Mucosa of stomach (tissue), 1 donor: ENCODE data around the gene TBL1XR1.

ENCODE experiments used
- H3K27me3 ChIP-seq: one replicate; pipeline ENCODE4 v1.7.0; 2013; ENCODE audit warnings: mild to moderate bottlenecking, low read length; ENCODE audit not compliant: control insufficient read depth, insufficient read depth
- H3K36me3 ChIP-seq: one replicate; pipeline ENCODE4 v1.7.0; 2013; ENCODE audit warnings: low read length; ENCODE audit not compliant: control insufficient read depth, insufficient read depth
- H3K4me1 ChIP-seq: one replicate; pipeline ENCODE4 v1.7.0; 2013; ENCODE audit warnings: mild to moderate bottlenecking, low read length; ENCODE audit not compliant: control insufficient read depth, insufficient read depth
- H3K4me3 ChIP-seq: one replicate; pipeline ENCODE4 v1.7.0; 2013; ENCODE audit warnings: low read length
- H3K9ac ChIP-seq: one replicate; pipeline ENCODE4 v1.7.0; 2013; ENCODE audit warnings: mild to moderate bottlenecking, low read length, moderate library complexity
- H3K9me3 ChIP-seq: one replicate; pipeline ENCODE4 v1.7.0; 2013; ENCODE audit warnings: mild to moderate bottlenecking, low read length, moderate library complexity; ENCODE audit not compliant: control insufficient read depth
- donor health status: Pancreatic carcinoma.

The TBL1XR1 gene

DNA sequence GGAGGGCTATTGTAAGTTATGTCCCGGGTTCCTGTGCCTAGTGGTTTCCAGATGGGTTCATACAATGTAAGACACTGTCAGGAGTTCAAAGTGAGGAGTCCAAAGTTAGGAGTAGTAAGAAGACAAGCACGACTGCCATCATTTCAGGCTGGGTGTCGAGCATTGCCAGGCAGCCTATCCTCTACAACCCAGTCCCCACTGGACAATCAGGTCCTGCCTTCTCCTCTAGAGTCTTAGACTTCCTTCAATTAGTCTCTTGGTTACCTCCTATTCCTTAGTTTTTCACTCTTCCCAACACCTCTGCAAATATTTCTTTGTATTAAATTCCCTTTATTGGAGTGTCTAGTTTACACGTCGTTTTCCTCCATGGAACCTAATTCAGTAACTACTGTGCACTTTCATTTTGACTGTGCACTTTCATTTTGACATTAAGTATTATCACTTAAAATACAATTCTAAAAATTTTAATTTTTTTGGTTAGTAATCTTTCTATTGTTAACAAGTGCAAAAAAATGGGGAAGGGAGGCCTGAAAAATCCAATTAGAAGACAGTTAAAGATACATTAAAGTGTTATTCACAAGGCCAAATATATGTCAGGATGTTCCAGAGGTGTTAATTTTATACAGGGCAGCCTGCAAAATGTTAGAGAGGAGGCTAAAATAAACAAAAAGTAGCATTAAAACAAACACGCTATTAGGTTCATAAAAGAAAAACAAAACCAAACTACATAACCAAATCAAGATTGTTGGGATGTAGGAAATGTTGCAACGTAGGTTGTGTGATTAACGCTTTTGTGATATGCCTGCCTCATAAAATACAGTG is 155.3 kb downstream of the TBL1XR1 start:
- H3K9ac ChIP-seq = no peak overlapping the region
- no peaks in the 10 kb centered on the region for H3K9me3 ChIP-seq
- H3K4me3 ChIP-seq = no peak overlapping the region
- H3K27me3 ChIP-seq = no peaks in the 10 kb centered on the region
- H3K4me1 ChIP-seq = peaks cover 8% of the 10 kb centered on the region
- H3K36me3 ChIP-seq = no peaks in the 10 kb centered on the region

DNA sequence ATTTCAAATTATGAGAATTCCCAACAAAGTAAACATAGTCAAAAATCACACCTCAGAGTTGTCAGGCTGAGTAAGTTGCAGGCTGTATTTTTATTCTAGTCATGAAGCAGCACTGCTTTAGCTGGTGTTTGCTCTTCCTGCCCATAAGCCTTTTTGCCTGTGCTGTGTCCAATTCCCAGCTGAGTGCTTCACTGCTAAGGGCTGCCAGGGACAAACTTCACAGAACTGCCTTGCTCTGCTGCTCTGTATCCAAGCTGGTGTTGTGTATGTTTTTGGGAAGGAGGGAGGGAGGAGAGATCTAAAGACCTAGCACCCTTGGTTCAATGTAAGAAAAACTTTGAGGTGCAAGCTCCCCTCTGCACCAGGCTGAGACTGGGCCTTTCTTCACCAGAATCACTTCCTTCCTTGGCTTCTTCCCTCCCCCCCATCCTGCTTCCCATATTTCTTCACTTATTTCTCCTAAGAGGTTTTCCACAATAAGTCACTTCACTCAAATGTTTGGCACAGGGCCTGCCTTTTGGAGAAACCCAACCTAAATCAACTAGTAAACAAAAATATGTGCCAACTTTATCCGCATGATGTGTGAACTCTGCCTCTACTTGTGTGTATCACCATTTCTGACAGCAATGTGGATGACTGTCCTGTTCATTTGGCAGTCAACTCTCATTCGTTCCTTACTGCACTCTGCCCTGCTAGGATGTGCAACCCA is 156.1 kb downstream of the TBL1XR1 start:
- H3K27me3 ChIP-seq = no peaks in the 10 kb centered on the region
- H3K36me3 ChIP-seq = no peaks in the 10 kb centered on the region
- H3K9me3 ChIP-seq = no peaks in the 10 kb centered on the region
- peaks cover 8% of the 10 kb centered on the region for H3K4me1 ChIP-seq
- H3K9ac ChIP-seq = no peak overlapping the region
- no peak overlapping the region for H3K4me3 ChIP-seq

DNA sequence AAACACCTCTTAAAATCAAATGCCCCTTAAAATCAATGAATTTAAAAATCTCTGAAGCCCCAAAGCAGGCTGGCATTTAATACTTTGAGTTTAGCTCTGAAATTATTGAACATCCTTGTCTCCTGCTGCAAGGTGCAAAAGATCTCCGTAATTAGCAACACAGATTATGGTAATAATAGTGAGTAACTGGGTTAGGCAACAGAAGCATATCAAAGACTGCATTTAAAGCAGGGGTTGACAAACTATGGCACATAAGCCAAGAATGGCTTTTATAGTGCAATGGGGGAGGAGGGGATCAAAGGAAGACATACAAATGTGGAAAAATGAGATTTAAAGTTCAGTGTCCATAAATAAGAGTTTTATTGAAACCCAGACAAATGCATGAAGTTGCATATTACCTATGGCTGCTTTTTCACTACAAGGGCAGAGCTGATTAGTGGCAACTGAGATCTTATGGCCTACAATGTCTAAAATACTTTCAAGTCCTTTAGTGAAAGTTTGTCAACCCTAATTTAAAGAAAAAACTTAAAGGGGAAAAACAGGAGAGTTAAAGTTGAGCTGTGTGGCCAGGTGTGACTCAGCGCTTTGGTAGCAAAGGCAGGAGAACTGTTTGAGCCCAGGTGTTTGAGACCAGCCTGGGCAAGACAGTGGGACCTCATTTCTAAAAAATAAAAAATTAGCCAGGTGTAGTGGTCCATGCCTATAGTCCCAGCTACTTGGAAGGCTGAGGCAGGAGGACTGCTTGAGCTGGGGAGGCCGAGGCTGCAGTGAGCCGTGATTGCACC is 157.6 kb downstream of the TBL1XR1 start:
- Histone ChIP-seq H3K4me3 (no peak overlapping the region), H3K27me3 (no peaks in the 10 kb centered on the region), H3K9me3 (no peaks in the 10 kb centered on the region), H3K9ac (no peak overlapping the region), H3K4me1 (peaks cover 13% of the 10 kb centered on the region), H3K36me3 (no peaks in the 10 kb centered on the region)

DNA sequence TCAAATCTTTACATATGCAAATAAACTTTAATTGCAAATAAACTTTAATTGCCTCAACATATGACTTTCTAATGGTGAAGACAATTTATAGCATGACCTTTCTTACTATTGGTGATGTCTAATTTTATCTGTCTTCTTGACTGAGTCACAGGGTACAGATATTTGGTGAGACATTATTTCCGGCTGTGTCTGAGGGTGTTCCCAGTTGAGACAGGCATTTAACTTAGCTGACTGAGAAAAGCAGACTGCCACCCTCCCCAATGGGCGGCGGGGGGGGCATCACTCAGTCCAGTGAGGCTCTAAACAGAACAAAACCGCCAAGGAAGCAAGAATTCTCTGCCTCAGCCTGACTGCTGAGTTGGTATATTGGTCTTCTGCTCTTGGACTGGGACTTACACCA is 160.0 kb downstream of the TBL1XR1 start:
- H3K27me3 ChIP-seq = no peaks in the 10 kb centered on the region
- H3K4me1 ChIP-seq = peaks cover 13% of the 10 kb centered on the region
- H3K9me3 ChIP-seq = no peaks in the 10 kb centered on the region
- H3K9ac ChIP-seq = no peak overlapping the region
- peaks cover 3% of the 10 kb centered on the region for H3K36me3 ChIP-seq
- no peak overlapping the region for H3K4me3 ChIP-seq

DNA sequence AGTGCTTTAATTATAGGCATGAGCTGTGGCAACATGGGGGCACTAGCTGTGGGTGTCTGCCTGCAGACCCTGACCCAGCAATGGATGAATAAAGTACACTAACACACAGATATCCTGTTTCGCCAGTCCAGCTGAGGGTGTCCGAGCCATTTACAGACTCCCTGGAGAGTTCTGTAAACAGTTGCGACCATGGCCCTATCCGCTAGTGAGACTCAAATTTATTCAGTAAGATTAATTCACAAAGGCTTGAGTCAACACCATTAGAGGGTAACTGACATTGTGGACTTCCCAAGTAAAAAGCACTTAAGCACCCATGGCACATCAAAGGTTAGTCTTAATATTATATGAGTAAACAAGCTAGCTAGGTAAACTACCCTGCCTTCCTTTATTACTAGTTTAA is 161.6 kb downstream of the TBL1XR1 start:
- Histone ChIP-seq H3K9me3 (no peaks in the 10 kb centered on the region), H3K9ac (no peak overlapping the region), H3K27me3 (no peaks in the 10 kb centered on the region), H3K4me3 (no peak overlapping the region), H3K36me3 (peaks cover 3% of the 10 kb centered on the region), H3K4me1 (peaks cover 5% of the 10 kb centered on the region)

DNA sequence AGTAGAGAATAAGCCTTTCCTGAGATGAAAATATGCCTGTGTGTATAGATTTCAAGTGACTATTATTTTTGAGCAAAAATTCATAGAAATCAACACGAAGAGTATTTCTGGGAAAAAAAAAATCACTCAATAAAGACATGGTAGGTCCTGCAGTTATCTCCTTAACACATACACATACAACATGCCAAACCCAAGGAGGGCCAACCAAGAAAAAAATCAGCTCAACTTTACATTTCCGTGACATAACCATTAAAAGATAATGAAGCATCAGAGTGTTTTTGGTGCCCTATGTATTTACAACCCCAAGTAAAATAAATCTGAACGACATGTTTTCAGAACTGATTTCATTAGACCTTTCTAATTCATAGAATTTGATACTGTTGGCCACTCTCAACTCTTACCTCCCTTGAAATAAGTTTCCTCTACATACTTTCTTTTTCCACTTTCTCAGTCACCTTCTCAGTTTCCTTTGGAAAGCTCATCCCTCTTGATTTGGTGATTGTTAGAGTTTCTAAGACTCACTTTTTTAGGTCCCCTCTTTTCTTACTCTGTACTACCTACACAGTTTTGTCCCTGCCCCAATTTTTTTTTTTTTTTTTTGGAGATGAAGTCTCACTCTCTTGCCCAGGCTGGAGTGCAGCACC is 162.3 kb downstream of the TBL1XR1 start:
- no peak overlapping the region for H3K9ac ChIP-seq
- H3K4me3 ChIP-seq = no peak overlapping the region
- H3K4me1 ChIP-seq = peaks cover 5% of the 10 kb centered on the region
- no peaks in the 10 kb centered on the region for H3K27me3 ChIP-seq
- H3K9me3 ChIP-seq = no peaks in the 10 kb centered on the region
- peaks cover 3% of the 10 kb centered on the region for H3K36me3 ChIP-seq

DNA sequence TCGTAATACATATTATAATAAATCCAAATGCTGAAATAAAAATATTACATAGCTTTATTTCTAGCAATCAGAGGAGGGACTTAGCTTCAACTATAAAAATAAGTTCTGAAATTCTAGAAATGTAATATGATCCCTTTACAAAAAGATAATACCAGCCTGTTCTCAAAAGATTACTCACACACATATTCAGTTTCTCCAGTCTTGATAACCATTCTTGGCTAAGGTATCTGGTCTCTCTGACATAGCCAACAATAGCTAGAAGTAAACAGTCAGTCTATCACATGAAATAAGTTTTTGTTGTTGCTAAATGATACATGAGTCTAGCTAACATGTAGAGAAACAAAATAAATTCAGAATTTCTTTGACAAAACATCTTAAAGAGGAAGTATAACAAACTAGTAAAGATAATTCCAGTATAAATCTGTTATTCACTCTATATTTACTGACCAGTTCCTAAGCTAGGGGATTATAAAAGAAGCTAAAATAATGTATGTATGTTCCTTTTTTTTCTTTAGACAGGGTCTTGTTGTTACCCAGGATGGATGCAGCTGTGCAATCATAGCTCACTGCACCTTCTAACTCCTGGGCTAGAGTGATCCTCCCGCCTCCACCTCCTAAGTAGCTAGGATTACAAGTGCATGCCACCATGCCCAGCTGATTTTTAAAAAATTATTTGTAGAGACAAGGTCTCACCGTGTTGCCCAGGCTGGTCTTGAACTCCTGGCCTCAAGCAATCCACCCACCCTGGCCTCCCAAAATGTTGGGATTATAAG is 170.6 kb downstream of the TBL1XR1 start:
- H3K27me3 ChIP-seq = no peaks in the 10 kb centered on the region
- H3K9me3 ChIP-seq = no peaks in the 10 kb centered on the region
- no peak overlapping the region for H3K4me3 ChIP-seq
- no peaks in the 10 kb centered on the region for H3K4me1 ChIP-seq
- H3K36me3 ChIP-seq = no peaks in the 10 kb centered on the region
- H3K9ac ChIP-seq = no peak overlapping the region

DNA sequence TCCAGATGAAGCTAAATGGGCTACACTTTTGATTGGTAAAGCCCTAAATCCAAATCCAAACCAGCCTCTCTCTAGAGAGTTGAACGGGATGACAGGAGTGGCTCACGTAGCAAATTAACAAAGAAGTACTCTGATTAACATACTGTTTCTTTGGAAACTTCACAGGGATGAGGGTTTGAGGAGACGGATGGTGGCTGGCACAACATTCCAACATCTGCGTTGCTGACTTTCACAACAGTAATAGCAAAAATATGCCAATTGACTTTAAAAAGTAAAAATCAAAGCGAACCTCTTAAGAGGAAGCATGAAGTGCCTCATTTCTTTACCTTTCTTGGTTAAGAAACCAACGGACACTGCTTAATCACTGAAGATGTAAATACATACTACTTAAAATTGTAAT is 181.4 kb downstream of the TBL1XR1 start:
- H3K9me3 ChIP-seq = no peaks in the 10 kb centered on the region
- H3K9ac ChIP-seq = no peak overlapping the region
- no peak overlapping the region for H3K4me3 ChIP-seq
- no peaks in the 10 kb centered on the region for H3K36me3 ChIP-seq
- no peaks in the 10 kb centered on the region for H3K27me3 ChIP-seq
- no peaks in the 10 kb centered on the region for H3K4me1 ChIP-seq

DNA sequence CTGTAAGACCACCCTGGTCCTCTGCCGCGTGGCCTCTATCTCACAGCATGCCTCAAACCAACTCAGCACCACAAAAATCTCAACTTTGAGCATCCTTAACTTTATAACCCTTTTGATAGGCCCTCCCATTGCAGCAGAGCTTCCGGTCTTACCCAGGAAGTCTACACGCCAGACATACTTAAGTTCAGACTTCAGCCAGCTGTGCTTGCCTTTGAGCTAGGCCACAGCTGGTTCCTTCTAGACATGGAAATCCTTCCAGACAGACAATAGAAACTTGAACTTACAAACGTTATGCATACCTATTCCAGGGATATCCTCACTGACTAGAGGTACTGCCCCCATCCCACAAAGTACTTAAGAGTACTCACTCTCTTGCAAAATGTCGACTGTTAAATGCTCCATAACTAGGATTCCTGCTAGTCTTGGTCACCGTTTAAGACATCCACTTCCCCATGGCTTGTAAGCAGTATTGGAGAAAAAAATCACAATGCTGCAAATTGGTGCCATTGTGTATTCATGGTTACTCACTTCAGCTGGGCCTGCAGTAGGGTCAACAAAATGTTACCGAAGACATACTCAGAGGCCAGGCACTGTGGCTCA is 183.5 kb downstream of the TBL1XR1 start:
- H3K4me1 ChIP-seq = no peaks in the 10 kb centered on the region
- H3K36me3 ChIP-seq = no peaks in the 10 kb centered on the region
- H3K4me3 ChIP-seq = no peak overlapping the region

DNA sequence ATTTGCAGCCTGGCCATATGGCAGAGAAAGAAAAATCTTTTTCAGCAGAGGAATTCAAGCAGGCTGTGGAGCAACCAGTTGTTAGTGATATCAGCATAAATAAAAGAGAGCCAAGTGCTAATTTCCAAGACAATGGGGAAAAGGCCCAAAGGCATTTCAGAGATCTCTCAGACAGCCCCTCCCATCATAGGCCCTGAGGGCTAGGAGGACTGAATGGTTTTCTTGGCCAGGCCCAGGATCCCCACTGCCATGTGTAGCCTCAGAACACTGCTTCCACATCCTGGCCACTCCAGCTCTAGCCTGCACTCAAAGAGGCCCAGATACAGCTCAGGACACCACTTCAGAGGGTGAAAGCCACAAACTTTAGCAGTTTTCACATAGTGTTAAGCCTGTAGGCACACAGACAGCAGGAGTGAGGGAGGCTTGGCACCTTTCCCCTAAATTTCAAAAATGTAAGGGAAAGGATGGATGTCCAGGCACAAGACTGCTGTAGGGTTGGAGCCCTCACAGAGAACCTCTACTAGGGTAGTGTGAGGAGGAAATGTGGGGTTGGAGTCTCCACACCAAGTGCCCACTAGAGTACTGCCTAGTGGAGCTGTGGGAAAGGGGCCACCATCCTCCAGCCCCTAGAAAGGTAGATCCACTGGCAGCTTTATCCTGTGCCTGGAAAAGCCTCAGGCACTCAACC is 191.4 kb downstream of the TBL1XR1 start:
- H3K36me3 ChIP-seq = no peaks in the 10 kb centered on the region
- H3K4me3 ChIP-seq = no peak overlapping the region
- no peak overlapping the region for H3K9ac ChIP-seq
- H3K4me1 ChIP-seq = no peaks in the 10 kb centered on the region
- H3K27me3 ChIP-seq = no peaks in the 10 kb centered on the region
- H3K9me3 ChIP-seq = peaks cover 6% of the 10 kb centered on the region

More for the DNA sequence above, 183.5 kb downstream of the TBL1XR1 start:
- no peak overlapping the region for H3K9ac ChIP-seq
- H3K9me3 ChIP-seq = no peaks in the 10 kb centered on the region
- H3K27me3 ChIP-seq = no peaks in the 10 kb centered on the region
